ENCODE data around the gene USP13. TPM values are rescaled to one million over a fixed set of nuclear protein-coding genes. Genes with fewer than 3 reads are reported as not detected.

USP13 gene
- total and polyA plus RNA-seq, 2 experiments from 2014 or later: 9.6 to 22.7 TPM

GRCh38 chr3:179807588-179807987 lies 154.7 kb downstream of the USP13 start (continued):
- no peak for TF ChIP-seq ZNF462 (CRISPR knock-in tag; IDR thresholded peaks at IDR 0.05)
- no peak for TF ChIP-seq POLR2AphosphoS5 (IDR thresholded peaks at IDR 0.05; ENCODE audit: low read depth)

- H3K4me1 ChIP-seq (ENCODE audit: insufficient read depth): no peaks in the 10 kb centered on the region
- no peak overlapping the region for H3K4me3 ChIP-seq
- ATAC-seq: no peak
- no peaks in the 10 kb centered on the region for H3F3A ChIP-seq (replicated peaks; ENCODE audit: low read depth)
- no peaks in the 10 kb centered on the region for H3K9me3 Mint-ChIP-seq
- H3K27ac Mint-ChIP-seq: no peak overlapping the region
- H3K27me3 Mint-ChIP-seq (ENCODE audit: insufficient read depth, low read depth, poor library complexity): no peaks in the 10 kb centered on the region
- H3K27ac ChIP-seq (ENCODE audit: low read depth): no peak overlapping the region
- H3K4me3 Mint-ChIP-seq: no peak overlapping the region
- TF ChIP-seq, protein P1, sequence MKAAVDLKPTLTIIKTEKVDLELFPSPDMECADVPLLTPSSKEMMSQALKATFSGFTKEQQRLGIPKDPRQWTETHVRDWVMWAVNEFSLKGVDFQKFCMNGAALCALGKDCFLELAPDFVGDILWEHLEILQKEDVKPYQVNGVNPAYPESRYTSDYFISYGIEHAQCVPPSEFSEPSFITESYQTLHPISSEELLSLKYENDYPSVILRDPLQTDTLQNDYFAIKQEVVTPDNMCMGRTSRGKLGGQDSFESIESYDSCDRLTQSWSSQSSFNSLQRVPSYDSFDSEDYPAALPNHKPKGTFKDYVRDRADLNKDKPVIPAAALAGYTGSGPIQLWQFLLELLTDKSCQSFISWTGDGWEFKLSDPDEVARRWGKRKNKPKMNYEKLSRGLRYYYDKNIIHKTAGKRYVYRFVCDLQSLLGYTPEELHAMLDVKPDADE (IDR thresholded peaks at IDR 0.05): no peak
- no peaks in the 10 kb centered on the region for H3K4me1 Mint-ChIP-seq
- H2AFZ ChIP-seq: no peak overlapping the region
- no peak overlapping the region for H3K4me2 ChIP-seq
- peaks cover 5% of the 10 kb centered on the region; the same call in 2 of the 3 replicates for H3K36me3 Mint-ChIP-seq (ENCODE audit: low read depth)
- no peak for DNase-seq (ENCODE audit: low spot score)
- no peaks in the 10 kb centered on the region for H3K27me3 ChIP-seq (ENCODE audit: insufficient read depth)
- H3K79me2 ChIP-seq (replicated peaks; ENCODE audit: insufficient read depth): no peaks in the 10 kb centered on the region
- H3K36me3 ChIP-seq (ENCODE audit: insufficient read depth): no peaks in the 10 kb centered on the region
- no peaks in the 10 kb centered on the region for H4K20me1 ChIP-seq (replicated peaks; ENCODE audit: insufficient read depth)
- H3K9me2 ChIP-seq (ENCODE audit: insufficient read depth): no peaks in the 10 kb centered on the region
These were observed 156.8 kb downstream of the USP13 start for GRCh38 chr3:179809639-179810038.
